Head of caudate nucleus (tissue), 42 donors: ENCODE measurements around the gene SCNN1A.
A peak's percentile ranks its signal among the peaks of the same experiment; 100 is the strongest.

Source experiments
- DNase-seq, 42 donors: peaks; one replicate each; pipeline versions ENCODE4 v3.0.0 to v3.0.0-alpha.2; 2020 to 2021; ENCODE audit warnings: mixed read lengths in 7 of 42
- intact Hi-C: fragments of 100-400 bp; cut with DNase I; formaldehyde crosslinking; loops from one replicate; pipeline ENCODE4 v1.15.0; 2022

The SCNN1A gene

DNA sequence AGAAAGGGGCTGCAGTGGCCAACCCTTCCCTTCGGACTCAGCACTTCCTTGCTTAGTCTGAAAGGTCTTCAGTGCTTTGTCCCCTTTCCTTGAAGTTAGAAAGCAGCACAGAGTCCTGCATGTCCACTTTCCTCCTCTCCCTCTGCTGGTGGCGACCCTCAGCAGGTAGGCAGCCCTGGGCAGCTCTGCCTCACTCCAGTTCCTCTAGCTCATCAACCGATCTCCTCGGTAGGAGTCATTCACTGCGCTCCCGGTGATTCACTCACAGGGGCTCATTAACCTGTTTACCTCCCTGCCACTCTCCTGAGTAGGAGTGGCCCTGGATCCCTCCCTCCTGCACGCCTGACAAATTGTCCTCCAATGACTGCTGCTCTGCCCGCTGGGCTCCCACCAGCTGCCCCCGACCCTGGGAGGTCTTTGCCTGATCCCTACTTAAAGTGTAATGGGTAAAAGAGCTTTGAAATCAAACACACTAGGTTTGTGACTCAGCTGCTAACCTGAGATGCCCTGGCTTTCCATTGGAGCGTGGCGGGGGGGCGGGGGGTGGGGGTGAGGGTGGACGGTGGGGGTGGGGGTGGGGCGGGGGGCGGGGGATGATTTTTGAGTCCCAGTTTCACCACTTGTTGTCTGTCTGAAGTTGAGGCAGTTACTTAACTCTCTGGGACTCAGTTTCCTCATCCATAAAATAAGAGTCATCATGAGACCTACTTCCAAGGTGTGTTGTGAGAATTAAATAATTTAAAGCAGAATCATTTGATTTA lies 4.2 kb downstream of the SCNN1A start:
- DNase-seq: peak in 13 of 42 donors; percentile 20 to 56 (median 34)
- intact Hi-C loops: no loop called here

DNA sequence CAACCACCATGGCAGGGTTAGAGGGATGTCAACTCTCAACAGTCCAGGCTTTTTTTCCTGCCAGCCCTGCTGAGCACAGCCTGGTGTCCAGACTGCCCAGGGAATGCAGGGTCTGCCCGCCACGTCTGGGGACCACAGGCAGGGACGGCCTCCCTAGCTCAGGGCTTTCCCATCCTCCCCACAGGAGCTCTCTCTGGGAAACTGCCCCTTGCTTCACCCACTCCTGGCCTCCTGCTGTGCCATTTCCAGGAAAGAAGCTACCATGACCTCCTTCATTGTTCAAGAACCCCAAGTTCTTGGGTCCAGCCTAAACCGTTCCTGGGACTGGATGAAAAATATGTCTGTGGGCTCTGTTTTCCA lies 4.8 kb downstream of the SCNN1A start:
- DNase-seq: no peak
- intact Hi-C loops: no loop called here

DNA sequence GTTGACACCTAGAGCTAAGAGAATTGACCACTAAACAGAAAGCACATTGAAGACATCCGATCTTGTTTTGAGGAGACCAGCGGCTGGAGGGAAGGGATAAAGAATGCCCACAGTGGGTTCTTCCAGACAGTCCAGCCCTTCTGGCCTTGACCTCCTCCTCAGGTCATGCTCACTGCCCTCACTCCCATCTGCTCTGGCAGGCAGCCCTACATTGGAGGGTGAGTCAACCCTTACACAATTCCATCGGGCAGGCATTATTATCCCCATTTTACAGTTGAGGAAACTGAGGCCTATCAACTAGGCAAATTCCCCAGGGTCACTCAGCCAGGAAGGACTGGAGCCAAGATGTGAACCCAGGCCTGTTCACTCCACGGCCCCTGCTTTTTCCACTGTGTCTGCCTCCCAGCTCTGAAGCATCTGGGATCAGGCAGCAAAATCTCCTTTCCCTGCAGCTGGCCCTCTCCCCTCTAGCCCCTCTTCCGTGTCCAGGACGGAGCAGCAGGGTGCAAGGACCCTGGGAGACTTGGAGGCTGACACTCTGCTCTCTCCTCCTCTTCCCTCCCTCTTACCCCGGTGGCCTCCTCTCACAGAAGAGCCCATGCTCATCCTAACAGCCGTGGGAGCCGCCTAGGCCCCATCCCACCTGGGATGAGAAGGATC lies 5.3 kb downstream of the SCNN1A start:
- DNase-seq: no peak
- intact Hi-C loops: no loop called here

DNA sequence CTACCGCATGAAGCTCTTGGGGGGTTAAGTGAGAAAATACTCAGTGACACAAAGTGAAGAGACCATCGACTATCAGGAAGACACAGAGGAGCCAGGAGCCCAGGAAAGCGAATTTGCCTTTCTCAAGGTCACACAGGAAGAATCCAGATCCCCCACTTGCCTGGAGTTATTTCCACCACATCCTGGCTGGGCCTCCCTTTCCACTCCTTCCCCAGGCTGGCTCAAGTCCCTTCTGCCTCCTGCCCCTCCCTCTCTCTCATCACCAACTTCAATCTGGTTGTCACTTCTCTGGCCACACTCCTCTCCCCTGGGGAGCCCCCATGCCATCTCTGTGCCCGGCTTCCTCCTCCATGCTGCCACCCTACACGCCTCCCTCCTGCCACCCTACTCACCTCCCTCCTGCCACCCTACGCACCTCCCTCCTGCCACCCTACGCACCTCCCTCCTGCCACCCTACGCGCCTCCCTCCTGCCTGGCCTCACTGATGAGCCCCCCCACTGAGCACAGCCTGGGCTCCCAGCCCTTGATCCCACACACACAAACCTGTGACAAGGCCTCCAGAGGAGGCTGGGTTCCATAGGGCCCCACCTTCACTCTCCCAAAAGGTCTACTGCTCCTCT lies 6.3 kb downstream of the SCNN1A start:
- DNase-seq: no peak
- intact Hi-C loops: no loop called here

DNA sequence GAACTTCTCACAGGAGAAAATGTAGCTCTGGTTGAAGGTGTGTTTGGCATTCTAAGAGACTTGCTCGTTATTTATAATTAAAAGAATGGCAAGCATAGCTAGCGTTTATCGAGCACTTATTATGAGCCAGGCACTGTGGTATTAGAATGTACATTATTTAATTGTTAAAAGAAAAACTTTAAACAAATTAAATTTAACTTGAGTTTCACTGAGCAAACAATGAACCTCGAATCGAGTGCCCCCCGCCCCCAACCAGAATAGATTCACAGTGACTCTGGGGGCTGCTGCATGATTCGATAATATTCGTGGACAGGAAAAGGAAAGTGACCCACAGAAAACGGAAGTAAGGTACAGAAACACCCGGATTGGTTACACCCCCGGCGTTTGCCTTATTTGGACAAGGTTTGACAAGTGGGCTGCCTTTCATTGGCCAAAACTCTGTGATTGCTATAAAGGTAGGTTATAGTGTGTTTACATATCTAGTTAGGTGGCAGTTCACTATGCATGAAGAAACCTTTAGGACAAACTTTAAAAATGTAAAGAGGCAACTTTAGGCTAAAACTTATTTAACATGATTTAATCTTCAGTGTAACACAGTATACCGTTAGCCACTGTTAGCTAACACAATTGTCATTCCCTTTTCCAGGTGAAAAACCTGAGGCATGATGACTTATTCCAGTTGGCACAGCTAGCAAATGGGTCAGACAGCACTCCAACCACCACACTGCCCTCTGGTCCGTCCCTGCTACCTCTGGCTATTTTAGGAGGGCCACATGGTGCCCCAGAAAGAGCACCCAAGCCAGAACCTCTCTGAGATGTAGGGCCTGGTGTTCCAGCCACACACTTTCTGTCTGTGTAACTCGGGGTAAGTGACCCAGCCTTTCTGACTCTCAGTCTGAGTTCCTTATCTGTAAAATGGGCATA lies 7.1 kb downstream of the SCNN1A start:
- intact Hi-C loops: no loop called here

DNA sequence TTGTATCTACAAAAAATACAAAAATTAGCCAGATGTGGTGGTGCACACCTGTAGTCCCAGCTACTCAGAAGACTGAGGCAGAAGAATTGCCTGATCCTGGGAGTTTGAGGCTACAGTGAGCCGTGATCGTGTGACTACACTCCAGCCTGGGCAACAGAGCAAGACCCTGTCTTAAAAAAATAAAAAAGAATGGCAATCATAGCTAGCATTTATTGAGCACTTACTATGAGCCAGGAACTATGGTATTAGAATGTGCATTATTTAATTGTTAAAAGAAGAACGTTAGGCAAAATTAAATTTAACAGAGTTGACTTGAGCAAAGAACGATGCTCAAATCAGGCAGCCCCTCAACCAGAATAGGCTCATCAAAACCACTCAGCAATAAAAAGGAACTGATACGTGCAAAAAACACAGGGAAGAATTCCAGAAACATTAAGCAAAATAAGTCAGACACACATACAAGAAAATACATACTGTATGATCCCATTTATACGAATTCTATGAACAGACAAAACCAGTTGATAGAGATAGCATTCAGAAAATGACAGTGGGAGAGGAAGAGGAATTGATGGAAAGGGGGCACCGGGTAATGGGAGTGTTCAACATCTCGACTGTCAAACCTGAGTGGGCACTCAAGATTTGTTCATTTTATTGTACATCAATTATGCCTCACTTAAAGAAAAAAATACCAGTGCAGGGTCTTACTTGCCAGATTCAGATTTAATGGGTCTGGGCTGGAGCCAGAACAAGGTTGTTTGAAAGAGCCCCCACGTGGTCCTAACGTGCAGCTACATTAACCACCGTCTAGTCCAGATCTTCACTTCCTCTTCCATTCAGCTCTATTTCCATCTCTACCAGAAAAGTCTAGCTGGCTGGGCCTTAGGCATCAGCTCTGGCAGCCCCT lies 8.0 kb downstream of the SCNN1A start:
- intact Hi-C loops: no loop called here
- DNase-seq: peak in 6 of 42 donors; percentile 13 to 58 (median 26)

More for the DNA sequence above, 7.1 kb downstream of the SCNN1A start:
- DNase-seq: no peak

DNA sequence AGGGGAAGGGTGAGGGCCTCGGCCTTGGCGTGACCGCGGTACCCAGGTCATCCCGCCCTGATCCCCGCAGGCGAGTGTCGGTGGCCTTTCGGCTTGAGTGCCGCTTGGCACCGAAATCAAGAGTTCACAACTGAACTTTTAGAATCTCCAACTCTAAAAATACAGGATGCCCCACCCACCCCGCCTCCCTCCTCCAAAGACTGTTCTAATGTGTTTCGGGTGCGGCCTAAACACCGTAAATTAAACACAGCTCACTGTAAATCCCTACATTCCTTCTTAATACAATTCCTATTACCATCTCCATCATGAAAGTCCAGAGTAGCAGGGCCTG lies 11.4 kb downstream of the SCNN1A start:
- intact Hi-C loops: no loop called here
- DNase-seq: peak in 1 of 42 donors; percentile 16

DNA sequence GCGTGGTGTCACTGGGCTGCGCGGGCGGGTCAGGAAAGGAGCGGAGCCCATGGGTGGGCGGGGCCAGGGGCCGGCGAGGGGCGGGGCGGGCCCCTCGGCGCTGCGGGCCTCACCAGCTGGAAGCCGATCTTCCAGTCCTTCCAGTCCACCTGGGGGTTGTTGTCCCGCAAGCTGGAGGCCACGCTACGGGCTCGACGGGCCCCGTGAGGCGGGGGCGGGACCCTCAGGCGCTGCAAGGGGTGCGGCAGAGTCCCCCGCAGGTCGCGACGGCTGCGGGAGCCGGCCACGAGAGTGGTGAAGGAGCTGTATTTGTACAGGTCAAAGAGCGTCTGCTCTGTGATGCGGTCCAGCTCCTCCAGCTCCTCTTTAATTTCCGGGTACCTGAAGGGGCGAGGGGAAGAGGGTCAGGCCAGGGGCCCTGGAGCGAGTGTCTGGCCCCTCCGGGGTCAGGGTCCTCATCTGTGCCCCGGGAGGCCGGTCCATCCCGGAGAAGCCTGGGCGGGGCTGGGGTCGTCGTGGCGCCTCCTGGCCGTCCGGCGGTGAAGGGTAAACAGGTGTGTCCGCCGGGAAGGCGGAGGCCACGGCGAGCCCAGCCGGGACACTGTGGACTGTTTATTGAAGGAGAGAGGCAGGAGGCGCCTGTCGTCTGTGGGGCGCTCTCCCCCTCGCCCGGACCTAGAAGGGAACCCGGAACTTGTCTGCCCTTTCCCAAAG lies 11.9 kb downstream of the SCNN1A start:
- peak in 18 of 42 donors; percentile 21 to 67 (median 44) for DNase-seq
- intact Hi-C loops: no loop called here

DNA sequence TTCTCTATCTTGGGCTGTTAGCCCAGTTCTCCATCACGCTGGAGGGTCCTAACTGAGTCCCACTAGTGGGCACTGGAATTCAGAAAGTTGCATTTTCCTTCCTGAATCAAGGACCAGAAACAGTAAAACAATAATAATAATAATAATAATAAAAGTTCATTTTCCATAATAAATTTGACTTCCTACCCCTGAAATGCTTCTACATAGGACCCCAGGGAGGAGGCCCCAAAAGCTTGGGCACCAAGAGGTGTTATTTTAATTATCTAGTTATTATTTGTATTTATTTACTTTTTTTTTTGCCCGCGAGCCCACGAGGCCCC lies 12.4 kb downstream of the SCNN1A start:
- intact Hi-C loops: no loop called here
- DNase-seq: no peak

DNA sequence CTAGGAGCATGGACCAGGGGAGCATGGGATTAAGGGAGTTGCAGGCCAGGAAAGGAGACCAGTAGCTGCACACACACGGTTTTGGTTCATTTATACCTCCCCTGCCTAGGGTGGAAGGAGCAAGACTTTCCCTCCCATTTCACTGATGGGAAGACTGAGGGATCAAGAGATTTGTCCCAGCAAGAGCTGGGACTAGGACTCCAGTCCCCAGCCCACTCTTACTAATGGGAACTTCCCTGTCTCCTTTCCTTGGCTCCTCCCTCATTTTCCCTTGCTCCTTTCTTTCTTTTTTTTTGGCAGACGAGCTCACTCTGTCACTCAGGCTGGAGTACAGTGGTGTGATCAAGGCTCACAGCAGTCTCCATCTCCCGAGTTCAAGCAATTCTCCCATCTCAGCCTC lies 13.0 kb downstream of the SCNN1A start:
- intact Hi-C loops: no loop called here
- no peak for DNase-seq

DNA sequence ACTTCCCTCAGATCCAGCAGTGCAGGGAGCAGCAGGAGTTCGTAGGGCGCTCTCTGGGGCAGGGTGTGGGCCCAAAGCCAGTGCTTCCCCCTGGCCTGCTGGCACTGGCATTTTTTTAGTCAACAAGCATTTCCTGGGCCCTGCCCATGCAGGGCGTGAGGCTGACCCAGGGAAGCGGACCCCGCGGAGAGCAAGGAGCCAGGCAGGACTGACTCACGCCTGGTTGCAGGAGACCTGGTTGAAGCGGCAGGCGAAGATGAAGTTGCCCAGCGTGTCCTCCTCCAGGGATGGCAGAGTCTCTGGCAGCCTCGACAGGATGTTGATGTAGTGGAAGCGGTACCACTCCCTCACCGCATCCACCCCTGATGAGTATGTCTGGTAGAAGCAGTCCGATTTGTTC lies 13.5 kb downstream of the SCNN1A start:
- intact Hi-C loops: no loop called here
- DNase-seq: no peak

DNA sequence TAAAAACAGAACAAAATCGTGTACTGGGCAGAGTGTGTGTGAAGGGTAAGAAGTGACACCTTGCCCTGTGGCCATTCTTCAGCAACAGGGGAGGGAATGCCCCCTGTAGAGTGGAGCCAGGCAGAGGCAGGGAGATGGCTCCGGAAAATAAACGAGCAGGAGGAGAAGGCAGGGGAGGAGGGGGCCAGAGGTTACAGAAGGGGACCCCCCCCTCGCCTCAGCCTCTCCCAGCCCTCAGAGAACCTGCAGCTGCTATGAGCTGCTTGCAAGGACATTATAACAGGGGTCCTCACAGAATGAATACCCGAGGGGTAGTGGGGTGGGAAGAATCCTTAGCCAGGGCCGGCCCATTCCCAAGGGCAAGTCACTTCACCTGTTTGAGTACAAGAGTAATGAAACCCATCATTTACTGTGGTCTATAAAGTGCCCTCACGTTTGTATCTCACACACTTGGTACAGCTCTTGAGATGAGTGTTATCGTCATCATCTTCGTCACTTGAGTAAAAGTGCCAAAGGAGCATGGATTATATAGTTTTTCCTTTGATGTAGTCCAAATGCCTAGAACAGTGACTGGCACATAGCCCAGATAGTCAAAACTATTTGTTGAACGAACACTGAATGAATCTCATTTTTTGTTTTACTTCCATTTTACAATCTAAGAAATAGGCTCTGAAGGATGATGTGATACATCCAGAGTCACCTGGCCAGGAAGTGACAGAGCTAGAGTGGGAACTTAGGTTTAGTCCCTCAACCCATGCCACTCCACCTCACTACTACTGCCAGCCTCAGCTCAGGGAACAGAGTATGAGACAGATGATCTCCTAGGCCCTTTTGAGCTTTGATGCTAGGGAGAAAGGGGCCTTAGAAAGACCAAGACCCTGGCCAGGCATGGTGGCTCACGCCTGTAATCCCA lies 14.5 kb downstream of the SCNN1A start:
- intact Hi-C loops: no loop called here

DNA sequence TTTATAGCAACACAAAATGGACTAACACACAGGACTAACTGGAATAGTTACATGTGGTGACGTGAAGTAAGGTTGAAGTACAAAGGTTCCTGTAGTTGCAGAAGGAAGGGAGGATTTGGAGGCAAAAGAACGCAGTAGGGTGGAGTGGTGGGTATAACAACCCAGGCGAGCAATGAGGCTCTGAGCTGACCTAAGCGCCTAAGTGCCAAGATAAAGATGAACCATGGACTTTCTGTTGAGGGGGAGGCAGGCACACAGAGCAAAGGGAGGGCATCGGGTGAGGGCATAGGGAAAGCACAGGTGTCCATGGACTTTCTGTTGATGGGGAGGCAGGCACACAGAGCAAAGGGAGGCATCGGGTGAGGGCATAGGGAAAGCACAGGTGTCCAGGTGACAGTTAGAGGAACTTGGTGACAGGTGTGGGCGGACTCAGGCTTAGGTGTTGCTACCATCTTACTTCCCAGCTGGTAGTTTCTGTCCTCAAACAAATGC lies 15.2 kb downstream of the SCNN1A start:
- DNase-seq: no peak
- intact Hi-C loops: no loop called here

More for the DNA sequence above, 14.5 kb downstream of the SCNN1A start:
- no peak for DNase-seq

DNA sequence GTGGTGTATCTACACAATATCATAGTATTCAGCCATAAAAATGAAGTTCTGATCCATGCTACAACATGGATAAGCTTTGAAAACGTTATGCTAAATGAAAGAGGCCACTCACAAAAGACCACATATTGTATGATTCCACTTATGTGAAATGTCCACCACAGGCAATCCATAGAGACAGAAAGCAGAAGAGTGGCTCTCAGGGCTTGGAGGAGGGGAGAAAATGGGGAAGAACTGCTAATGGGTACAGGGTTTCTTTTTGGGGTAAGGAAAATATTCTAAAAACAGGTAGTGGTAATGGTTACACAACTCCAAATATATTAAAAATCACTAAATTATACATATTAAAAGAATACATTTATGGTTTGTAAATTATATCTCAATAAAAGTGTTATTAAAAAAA lies 16.5 kb downstream of the SCNN1A start:
- DNase-seq: no peak
- intact Hi-C loops: no loop called here

DNA sequence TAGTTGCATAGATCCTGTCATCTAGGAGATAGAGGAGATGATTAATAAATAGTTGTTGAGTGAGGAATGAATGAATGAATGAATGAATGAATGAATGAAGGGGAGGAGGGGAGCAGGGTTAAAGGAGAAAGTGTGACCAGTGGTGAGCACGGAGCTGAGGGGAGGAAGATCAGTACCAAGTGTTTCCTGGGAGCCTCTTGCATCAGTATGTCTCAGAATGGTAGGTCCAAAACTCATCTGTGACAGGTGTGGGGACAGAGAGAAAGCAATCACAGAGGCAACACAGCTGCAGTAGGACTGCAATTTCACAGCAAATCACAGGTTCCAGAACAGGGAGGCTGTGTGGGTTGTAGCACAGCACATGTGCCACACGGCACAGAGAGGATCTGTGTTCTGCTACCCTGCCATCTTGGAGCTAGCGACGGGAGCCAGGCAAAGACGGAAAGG lies 19.0 kb downstream of the SCNN1A start:
- DNase-seq: no peak
- intact Hi-C loops: no loop called here

DNA sequence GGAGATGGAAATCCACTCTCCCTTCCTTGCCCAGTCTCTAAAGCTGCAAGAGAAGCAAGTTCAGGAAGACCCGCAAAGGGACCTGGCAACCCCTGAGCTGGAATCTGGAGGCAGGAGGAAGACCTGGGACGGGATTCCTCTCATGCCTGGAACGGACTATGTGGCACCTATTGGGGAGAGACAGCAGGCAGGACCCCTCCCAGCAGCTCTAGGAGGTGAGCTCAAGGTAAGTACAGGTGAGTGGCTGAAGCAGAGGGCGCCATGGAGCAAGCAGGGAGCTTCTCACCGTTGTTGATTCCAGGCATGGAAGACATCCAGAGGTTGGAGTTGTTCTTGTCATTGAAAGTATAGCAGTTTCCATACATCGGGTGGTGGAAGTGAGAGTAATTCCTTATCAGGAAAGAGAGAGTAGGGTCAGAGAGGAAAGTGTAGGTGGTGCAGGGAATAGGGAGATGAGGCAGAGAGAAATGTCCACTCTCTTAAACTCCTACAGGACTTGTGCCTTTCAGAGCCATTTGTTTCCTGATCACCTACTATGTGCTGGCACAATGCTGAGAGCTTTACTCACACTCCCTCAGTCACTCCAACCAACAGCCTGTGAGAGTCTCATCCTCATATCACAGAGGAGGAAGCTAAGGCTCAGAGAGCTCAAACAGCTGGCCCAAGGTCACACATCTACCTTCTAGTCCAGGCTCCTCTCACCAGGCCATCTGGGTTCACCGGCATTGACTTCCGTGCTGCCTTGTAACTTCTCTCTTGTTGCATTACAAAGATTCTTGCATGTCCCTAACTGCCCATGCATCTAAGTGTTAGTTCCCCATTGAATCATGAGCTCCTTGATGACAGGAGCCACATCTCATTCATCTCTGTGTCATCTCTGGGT lies 19.6 kb downstream of the SCNN1A start:
- DNase-seq: no peak
- intact Hi-C loops: no loop called here
